ENCODE results near the gene LTB4R2.

DNA sequence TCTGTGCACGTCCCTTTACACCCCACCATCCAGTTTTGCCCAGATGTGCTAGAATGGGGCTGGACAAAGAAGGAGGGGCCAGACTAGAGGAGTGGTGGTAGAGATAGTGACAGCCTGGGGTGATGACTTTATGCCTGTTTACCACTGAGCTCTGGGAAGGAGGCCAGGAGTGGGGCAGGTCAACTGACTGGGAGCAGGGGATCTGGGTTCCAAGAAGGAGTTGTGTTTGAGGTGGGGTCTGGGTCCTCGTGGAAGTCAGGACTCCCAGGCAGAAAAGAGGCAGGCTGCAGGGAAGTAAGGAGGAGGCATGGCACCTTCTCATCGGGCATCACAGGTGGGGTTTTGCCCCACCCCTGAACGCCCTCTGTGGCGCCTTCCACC is 315 bp downstream of the LTB4R2 start:
- TF ChIP-seq, protein P1, sequence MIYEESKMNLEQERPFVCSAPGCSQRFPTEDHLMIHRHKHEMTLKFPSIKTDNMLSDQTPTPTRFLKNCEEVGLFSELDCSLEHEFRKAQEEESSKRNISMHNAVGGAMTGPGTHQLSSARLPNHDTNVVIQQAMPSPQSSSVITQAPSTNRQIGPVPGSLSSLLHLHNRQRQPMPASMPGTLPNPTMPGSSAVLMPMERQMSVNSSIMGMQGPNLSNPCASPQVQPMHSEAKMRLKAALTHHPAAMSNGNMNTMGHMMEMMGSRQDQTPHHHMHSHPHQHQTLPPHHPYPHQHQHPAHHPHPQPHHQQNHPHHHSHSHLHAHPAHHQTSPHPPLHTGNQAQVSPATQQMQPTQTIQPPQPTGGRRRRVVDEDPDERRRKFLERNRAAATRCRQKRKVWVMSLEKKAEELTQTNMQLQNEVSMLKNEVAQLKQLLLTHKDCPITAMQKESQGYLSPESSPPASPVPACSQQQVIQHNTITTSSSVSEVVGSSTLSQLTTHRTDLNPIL (CRISPR knock-in tag; IDR thresholded peaks at IDR 0.05; ENCODE audit: low read depth): no peak
- TF ChIP-seq RARB (CRISPR knock-in tag; IDR thresholded peaks at IDR 0.05) (no peak), ZNF8 (CRISPR knock-in tag; IDR thresholded peaks at IDR 0.05) (no peak)
